Urothelium cell line (cell line): ENCODE results near the gene KIAA1755.
A peak's percentile ranks its signal among the peaks of the same experiment; 100 is the strongest.

Experiments used
- DNase-seq: peaks from one replicate; pipeline ENCODE4 v3.0.0; 2011; ENCODE audit warnings: low spot score, mixed read lengths
- FAIRE-seq: peaks from 2 replicates; lab custom pipeline; 2011; peaks lifted over from hg19 to GRCh38; lab: Jason Lieb, UNC

KIAA1755 gene

DNA sequence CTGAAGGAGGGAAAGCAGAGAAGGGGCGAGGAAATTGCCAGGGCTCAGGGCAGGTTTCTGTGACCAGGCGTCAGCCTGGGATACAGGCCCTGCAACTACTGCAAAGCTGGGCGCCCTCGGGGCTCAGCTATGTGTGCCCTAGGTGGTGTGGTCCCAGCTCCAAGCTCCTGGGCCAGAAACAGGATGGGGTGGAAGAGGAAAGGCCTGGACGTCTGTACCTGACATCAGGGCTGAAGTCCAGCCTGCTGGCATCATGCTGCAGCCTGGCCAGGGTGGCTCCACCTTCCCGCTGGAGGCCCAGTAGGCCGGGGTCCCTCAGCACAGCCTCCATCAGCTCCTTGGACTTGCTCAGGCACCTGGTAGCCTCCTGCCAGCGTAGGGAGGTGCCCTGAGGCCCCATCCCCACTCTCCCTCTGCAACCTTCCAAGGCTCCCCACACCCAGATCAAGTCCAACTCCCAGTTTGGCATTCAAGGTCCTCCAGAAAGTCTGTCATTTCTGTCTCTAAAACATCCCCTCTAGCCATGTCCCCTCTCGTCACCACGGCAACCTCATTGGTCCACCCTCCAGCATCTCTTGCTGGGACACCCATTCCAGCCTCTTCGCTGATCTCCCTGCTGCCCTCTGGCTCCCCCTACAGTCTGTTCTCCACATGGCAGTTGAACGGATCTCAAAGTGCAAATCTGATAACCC, 38.2 kb downstream of the KIAA1755 start:
- FAIRE-seq (no peak), DNase-seq (peak; percentile 84)

DNA sequence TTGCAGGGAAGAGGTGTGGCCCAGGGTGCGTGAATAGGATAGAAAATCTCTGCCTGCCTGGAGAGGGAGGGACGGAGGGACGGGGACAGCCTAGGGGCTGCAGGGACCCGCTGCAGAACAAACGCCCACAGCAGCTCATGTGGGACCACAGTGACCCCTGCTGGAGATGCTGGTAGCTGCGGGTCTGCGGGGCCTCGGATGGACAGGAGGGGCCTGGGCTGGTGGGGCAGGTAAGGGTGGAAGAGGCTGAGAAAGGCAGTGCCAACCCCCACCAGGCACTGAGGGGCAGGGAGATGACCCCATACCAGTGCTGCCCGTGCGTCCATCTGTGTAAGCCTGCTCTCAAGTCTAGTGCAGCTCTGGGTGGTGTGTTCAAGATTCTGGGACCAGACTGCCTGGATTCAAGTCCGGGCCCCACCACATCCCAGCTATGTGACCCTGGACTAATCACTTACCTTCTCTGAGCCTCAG, 39.4 kb downstream of the KIAA1755 start:
- peak; percentile 90 for DNase-seq
- FAIRE-seq = no peak

DNA sequence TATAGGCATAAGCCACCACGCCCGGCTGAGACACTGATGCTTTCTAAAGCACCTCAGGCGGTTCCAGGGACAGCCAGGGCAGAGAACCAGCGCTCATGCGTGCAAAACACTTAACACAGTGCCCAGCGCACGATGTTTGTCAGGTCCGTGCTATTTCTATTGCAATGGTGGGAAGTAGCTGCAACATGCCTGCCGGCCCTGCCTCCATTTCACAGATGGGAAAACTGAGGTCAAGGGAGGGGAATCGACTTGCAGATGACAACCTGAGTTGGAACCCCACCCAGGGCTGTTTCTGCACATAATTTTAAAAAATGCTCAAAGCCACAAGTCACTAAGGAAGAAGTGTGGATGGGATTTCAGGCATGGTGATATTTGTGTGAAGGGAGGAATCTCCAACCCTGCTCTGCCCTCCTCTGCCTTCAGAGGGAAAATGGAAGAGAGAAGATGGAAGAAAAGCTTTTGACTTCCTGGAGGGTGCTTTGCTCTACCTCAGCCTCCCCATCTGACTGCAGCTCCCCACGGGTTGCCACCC, 39.9 kb downstream of the KIAA1755 start:
- FAIRE-seq (no peak), DNase-seq (no peak)

DNA sequence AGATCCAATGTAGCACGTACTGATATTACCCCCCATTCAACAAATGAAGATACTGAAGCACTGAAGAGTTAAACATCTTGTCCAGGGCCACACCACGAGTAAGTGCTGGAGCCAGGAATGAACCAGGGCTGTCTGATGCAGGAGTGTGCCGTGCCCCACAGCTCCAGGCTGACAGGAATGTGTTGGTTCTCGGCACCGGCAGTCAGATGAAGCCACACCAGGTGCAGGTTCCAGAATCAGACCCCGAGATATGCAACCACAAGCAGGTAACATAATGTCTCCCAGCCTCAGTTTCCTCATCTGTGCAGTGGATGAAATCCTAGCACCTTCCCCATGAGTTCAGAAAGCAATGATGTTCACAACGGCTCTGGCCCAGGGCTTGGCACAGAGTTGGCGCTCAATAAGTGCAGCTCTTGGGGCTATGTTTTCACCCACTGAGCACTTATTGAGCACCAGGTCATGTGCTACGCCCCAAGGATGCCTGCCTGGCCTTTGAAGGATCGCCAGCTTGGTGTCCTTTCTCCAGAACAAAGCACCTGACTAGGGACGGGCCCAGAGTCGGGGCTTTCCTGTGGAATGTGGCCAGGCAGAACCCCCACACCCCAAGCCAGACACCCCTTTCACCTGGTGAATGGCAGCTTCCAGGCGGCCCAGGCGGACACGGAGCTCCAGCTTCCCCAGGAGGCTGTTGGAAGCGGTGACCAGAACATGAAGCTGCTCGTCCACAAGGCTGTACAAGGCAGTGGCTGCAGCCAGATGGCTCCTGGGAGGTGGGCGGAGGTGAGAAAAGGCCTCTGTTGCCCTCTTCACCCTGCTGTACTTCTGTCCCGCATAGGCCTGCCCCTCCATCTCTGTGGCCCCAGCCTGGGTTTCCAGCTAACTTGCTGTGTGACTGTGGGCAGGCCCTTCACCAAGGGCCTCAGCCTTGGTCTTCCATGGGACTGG, 41.3 kb downstream of the KIAA1755 start:
- peak; percentile 35 for FAIRE-seq
- no peak for DNase-seq

DNA sequence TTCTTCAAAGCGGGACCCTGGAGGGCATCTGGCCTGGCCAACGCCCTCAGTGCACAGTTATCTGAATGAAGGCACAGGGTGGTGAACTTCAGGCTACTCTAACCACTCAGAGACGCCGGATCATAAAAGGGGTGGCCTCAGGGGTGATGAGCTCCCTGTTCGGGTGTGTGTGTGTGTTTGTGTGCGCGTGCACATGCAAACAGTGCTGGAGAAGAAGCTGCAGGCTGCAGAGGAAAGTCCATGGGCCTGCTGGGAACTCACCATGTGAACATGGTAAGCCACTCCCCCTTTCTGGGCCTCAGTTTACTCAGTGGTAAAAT, 42.0 kb downstream of the KIAA1755 start:
- no peak for FAIRE-seq
- DNase-seq = no peak

DNA sequence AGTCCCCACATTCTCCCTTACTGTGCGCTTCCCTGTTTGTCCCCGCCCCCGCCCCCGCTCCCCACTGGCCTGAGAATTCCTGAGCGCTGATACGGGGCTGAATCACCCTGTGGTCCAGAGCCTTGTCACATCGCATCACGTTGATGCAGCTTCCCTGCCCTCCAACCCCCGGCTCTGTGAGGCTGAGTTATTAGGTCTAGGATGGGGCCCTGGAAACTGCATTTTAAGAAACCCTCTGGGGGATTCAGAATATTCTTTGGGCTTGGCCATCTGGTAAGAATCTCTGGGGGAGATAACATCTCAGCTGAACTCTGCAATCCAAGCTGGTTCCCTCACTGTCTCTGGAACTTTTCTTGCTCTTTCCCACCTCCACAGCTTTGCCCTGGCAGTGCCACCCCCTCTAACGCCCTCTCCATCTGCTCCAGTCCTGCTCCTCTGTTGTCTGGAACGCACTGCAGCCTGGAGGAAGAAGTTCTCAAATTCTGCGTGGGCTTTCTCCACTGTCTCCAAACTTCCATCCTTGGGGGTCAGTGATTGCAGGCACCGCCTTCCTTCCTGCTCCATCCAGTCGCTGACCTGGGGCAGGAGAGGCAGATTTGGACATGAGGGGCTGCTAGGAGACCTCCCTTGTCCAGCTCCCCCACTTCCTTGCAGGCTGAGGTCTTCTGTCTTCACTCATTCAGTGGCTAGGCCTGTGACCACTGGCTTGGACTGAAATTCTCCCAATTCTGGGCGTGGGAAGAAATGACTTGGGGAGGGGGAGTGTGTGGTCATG, 42.6 kb downstream of the KIAA1755 start:
- DNase-seq (peak; percentile 96), FAIRE-seq (peak; percentile 82)

DNA sequence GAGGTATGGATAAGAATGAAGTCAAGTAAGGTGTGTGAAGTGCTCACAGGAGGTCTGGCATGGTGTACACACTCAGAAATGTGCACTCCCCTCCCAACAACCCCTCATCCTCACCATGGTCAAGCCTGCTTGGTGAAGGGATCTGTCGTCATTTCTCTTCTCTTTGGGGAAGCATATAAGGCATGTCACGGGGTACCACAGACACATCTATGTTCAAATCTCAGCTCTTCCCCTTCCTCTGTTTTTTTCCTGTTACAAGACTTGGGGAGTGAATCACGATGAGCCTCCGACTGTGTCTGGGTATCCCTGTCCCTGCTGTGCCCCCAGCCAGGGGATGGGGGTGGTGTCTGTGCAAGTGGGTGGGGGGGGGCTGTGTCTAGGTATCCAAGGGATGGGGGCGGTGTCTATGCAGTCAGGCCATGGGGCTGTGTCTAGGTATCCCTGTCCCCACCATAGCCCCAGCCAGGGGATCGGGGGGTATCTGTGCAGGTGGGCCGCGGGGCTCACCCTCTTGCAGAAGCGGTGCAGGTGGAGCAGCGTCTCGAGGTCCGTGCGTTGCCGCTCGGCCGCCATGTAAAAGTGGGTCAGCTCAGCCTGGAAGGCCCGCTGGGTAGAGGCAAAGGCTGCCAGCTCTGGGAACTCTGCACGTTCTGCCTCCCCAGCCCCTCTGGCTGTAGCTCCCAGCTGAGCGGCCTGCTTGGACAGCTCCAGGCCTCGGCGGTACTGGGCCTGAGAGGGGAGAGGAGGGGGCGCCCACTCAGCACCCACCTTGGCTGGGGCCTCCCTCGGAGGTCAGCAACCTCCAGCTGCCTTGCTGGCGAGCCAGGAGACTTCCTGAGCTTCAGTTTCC, 43.6 kb downstream of the KIAA1755 start:
- peak; percentile 71 for FAIRE-seq
- peak; percentile 52 for DNase-seq

DNA sequence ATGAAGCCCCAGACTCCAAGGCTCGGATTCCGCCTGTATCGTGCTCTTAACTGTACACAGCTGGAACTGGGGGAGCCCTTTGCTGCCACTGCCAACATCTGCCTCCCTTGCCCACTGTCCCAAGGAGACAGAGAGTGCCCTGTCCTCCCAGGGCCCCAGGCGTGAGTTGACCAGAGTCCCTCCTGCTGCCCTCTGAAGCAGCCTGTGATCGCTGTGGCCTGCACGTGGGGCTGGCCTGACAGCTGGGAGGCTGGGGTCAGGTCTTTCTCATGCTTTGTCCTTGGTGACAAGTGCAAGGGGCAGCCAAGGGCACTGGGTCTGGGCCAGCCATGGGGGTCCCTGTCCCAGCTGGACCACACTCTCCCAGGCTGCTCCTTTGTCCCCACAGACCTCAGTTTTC, 44.3 kb downstream of the KIAA1755 start:
- FAIRE-seq = peak; percentile 77
- DNase-seq = no peak

DNA sequence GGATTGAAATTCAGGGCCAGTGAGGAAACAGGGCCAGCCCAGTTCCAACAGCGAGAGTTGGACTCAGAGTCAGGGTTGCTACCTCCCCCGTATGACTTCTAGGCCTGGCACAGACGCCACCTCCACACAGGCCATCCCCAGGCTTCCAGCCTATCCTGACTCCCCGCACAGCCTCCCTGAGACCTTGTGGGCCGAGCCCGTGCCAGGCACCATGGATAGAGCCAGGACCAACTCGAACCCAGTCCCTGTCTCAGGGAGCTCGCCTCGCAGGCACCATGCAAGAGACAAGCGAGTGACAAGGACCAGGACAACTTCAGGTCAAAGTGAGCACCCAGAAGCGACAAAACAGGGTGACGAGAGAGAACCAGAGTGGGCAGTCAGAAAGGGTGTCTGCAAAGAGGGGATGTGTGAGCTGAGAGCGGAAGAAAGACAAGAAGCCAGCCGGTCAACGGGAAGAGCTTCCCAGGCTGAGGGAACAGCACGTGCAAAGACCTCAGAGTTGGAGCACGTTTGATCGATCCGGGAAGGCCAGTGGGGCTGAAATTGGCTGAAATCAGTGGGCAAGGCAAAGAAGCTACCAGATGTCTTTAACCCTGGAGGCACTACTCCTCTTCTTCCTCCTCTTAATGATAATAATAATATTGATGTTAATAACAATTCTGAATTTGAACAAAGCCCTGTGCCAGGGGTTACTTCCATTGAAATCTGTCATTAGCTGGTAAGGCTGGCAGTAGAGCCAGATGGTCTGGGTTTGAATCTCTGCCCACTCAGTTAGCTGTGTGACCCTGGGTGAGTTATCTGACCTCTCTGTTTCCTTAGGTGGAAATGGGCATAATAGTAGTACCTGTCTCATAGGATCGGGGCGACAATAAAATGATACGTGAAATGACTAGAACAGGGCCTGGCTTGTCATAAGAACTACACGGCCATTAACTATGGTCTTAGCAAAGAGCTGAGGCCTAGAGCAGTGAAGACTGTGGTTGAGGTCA, 45.0 kb downstream of the KIAA1755 start:
- FAIRE-seq (no peak), DNase-seq (no peak)

DNA sequence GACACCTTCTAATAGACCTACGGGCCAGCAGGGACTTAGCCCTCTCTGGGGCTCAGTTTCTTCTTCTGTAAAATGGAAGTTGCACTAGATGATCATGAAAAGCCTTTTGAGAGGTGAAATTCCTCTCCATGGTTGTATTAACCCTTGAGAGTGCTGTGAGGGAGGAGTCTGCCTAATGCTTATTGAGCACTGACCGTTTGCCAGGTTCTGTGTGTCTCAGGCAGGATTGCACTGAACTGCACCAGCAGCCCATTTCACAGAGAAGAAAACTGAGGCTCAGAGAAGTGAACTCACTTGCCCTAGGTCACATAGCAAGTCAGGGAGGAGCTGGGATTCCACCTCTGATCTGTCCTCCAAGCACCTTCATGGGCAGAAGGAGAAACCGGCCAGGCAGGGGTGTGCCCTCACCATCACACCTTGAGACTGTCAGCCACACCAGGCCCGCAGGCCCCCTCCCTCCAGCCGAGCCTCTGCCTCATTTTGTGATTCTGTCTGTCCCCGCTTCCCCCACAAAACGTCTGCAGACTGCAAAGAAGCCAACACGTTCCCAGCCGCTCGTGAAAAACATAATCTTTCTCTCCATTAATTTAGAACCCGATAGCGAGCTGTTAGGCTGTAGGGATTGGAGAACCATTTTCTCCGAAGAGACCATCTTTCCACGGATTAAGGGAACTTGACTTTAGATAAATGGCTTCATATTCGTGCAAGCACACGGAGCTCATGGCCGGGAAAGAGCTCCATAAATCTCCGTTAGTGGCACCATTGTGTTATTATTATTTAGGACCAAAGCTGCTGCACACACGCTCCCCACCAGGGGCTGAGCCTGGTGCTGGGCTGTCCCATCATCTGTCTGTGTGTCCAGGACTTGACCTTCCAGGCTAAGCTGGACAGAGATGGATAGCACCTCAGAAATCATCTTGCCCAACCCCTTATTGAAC, 46.0 kb downstream of the KIAA1755 start:
- FAIRE-seq = no peak
- no peak for DNase-seq

DNA sequence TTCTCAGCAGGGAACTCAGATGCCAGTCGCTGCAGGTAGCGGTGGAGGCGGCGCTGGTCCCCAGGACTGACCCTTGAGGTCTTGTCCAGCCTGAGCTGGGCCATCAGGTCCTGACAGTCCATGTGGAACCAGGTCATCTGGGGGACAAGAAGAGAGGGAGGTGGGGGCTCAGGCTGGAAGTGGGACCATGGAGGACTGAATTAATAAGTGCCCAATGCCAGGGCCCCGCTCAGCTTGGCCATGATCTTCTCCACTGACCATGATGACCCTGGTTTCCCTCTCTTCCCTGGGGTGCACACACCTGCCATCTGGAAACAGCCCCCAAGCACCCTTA, 47.0 kb downstream of the KIAA1755 start:
- no peak for DNase-seq
- FAIRE-seq = no peak

DNA sequence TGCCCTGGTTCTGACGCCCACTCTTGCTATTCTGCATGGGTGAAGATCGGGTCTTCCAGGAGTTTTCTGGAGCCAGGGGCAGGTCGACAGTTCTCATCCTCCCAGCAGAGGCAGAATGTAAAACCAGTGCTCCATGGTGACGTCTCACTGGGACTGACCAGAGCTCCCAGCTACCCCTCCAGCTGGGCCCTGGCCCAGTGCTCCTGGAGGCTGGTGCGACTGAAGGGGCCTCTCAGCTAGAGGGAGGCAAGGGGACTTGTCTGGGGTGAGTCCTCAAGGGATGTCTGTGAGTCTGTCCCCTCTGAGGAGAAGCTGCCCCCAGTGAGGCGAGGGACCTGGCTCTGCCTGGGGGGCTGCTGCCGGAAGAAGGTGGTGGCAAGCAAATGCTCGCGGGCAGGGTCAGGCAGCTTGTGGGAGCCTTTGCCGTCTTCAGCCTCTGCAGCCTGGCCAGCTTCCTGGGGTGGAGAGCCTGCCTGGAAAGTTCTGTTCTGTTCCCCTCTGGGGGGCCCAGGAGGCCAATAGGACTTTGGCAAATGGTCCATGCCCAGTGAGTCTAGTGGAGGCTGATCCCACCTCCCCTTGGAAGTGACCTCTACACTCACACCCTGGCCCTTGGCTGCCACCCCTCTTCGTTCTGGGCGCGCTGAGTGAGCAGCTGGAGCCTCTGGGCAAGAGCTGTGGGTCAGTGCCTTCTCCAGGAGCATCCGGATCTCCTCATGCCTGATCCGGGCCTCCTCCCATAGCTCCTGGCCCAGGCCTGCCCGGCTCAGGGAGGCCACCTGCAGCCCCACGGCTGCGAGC, 47.5 kb downstream of the KIAA1755 start:
- DNase-seq (no peak), FAIRE-seq (no peak)

DNA sequence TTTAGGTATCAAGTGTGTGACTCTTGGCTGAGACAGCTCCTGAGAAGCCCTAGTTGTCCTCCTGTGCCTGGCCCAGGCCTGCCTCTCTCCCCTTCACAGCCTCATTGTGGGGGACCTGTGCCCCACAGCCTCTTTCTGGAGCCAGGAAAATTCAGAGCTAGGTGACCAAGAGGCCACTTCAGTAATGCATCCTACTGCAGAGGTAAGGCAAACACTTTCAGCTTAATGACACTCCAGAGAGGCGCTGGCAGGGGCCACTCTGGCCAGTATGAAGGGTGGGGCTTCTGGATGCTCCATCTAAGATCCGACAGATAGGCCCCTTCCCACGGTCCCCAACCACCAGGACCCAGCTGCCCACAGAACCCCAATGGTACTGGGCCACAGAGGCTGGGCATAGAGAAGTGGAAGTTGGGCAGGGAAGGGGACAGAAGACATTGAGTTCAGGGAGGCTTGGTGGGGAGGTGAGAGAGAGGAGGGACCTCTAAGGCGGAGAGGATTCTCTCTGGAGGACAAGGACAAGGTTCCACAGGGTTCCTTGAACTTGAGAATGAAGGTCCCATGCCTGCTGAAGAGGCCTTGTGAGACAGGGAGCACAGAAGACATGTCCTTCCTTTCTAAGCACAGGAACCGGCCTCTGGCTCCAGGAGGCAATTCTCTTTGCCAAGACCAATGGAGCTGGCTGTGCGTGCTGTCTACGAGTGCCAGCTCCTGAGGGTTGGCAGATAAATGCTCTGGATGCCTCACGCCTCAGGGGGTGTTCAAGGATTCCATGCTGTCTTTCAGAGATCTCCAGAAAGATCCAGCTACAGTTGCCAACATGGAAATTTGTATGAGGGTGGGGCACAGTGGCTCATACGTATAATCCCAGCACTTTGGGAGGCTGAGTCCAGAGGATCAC, 49.1 kb downstream of the KIAA1755 start:
- DNase-seq (no peak), FAIRE-seq (no peak)

DNA sequence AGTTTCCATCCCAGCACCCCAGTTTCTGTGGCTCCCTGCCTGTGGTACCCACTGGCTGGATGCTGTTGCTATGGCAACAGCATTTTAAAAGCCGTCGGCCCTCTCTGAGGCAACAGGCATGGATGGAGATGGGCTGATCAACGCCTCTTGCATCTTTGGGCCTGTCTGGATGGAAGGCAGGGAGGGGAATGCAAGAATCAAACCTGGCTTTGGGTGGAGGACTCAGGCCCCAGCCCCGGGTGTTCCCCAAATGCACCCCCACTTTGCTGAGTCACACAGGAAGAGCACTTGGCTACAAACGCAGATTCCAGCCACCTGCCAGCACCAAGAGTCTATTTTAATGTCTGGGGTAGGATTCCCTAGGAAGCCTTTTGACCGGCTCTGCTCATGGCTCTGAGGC, 49.8 kb downstream of the KIAA1755 start:
- DNase-seq (no peak), FAIRE-seq (no peak)

DNA sequence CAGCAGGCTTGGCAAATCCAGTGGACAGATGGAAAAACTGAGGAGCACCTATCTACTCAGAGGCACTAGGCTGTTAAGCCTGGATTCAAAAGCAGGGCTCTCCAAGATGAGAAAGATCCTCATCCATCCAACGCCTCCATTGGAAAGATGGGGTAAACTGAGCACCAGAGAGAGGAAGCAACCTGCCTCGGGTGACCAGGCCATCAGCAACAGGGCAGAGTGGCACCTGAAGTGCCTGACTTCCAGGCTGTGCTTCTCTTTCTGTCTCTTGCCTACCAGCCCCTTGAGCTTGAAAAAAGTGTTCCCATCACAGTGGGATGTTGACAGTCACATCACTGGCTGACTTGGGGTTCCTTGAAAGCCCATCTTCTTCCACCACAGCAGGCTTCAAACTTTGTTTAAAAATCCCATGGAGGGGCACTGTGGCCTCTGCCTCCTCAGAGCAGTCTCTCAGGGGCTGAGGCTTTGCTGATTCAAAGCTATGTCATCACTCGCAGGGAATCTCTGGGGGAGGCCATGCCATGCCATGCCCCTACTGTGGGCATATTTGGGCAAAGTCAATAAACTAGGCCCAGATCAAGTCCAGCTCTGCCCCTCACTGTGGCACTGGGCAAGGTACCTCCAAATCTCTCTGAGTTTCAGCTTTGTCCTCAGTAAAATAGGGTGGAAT, 50.7 kb downstream of the KIAA1755 start:
- FAIRE-seq = no peak
- no peak for DNase-seq
